MM.1S (cell line): Measurements from ENCODE around the gene CASP5.

Source experiments
- DNase-seq: peaks from one replicate; pipeline ENCODE4 v3.0.0-alpha.2; 2015
- H2AFZ ChIP-seq: fragments of 300-600 bp; sonication (generic); 2 replicates; pipeline ENCODE4 v1.6.0; 2016; ENCODE audit warnings: antibody characterized with exemption, low read length
- H3F3A ChIP-seq: fragments of 300-600 bp; sonication (generic); 2 replicates; pipeline ENCODE4 v1.6.1; 2016; ENCODE audit warnings: mild to moderate bottlenecking, antibody characterized with exemption, low read length, moderate library complexity, mixed read lengths; ENCODE audit not compliant: insufficient read depth
- H3K27ac ChIP-seq: fragments of 300-600 bp; sonication (generic); 2 replicates; pipeline ENCODE4 v1.5.1; 2016; ENCODE audit warnings: mild to moderate bottlenecking, low read length
- H3K27me3 ChIP-seq: fragments of 300-600 bp; sonication (generic); replicated peaks from 2 replicates; pipeline ENCODE4 v1.6.0; 2016; ENCODE audit warnings: low read length; ENCODE audit not compliant: insufficient read depth
- H3K36me3 ChIP-seq: fragments of 300-600 bp; sonication (generic); replicated peaks from 2 replicates; pipeline ENCODE4 v1.6.1; 2016; ENCODE audit warnings: mild to moderate bottlenecking, low read length, mixed read lengths; ENCODE audit not compliant: insufficient read depth
- H3K4me1 ChIP-seq: fragments of 300-600 bp; sonication (generic); 2 replicates; pipeline ENCODE4 v1.6.1; 2016; ENCODE audit warnings: low read length, mixed read lengths
- H3K4me2 ChIP-seq: fragments of 300-600 bp; sonication (generic); 2 replicates; pipeline ENCODE4 v1.6.0; 2016; ENCODE audit warnings: low read depth, low read length
- H3K4me3 ChIP-seq: fragments of 300-600 bp; sonication (generic); 2 replicates; pipeline ENCODE4 v1.5.1; 2016; ENCODE audit warnings: low read length, mixed read lengths
- H3K79me2 ChIP-seq: fragments of 300-600 bp; sonication (generic); 2 replicates; pipeline ENCODE4 v1.6.1; 2016; ENCODE audit warnings: mixed run types, low read length, mixed read lengths
- H3K9ac ChIP-seq: fragments of 300-600 bp; sonication (generic); 2 replicates; pipeline ENCODE4 v1.6.1; 2016; ENCODE audit warnings: low read length, mixed read lengths
- H3K9me2 ChIP-seq: fragments of 300-600 bp; sonication (generic); replicated peaks from 2 replicates; pipeline ENCODE4 v1.6.1; 2016; ENCODE audit warnings: mild to moderate bottlenecking, low read length, mixed read lengths; ENCODE audit not compliant: insufficient read depth
- H3K9me3 ChIP-seq: fragments of 300-600 bp; sonication (generic); replicated peaks from 2 replicates; pipeline ENCODE4 v1.6.1; 2016; ENCODE audit warnings: mild to moderate bottlenecking, low read length, mixed read lengths; ENCODE audit not compliant: insufficient read depth
- H4K20me1 ChIP-seq: fragments of 300-600 bp; sonication (generic); 2 replicates; pipeline ENCODE4 v1.6.1; 2016; ENCODE audit warnings: mild to moderate bottlenecking, low read length, moderate library complexity, mixed read lengths; ENCODE audit not compliant: insufficient read depth
- EZH2 ChIP-seq: fragments of 300-600 bp; sonication (generic); optimal IDR thresholded peaks from 2 replicates; pipeline ENCODE3; 2017; ENCODE audit warnings: low read depth, mild to moderate bottlenecking, antibody characterized with exemption, low read length, mixed read lengths
- EZH2phosphoT487 ChIP-seq: fragments of 300-600 bp; sonication (generic); IDR thresholded peaks from 2 replicates; pipeline ENCODE4 v1.6.1; 2018; ENCODE audit warnings: antibody characterized with exemption, low read length
- TF ChIP-seq, protein P1 (sequence below): fragments of 300-600 bp; sonication (generic); IDR thresholded peaks from 2 replicates; pipeline ENCODE4 v1.5.1; 2016; ENCODE audit warnings: antibody characterized with exemption, low read length, mixed read lengths

The CASP5 gene

DNA sequence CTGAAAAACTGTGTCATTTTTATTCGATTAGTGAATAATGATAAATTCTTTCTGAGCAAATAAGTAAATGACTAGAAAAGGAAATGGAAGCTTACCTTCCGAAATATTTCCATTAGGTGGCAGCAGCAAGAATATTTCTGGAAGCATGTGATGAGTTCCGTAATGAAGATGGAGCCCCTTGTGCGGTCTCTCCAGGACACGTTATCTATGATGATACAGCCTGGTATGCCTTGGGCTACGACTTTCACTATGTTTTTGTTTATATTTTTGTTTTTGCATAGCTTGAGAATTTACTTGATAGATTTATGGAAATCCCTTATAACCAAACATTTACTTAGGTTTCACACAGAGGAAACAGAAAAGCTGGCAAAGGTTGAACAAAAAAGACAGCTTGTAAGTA lies 25.7 kb downstream of the CASP5 start:
- Histone ChIP-seq H3F3A (no peaks in the 10 kb centered on the region), H3K4me1 (0 out of 2 replicates have a peak, but pooled peaks cover 2% of the 10 kb centered on the region), H3K27ac (no peak overlapping the region), H3K4me2 (no peak overlapping the region), H3K9me2 (no peaks in the 10 kb centered on the region), H3K36me3 (no peaks in the 10 kb centered on the region), H2AFZ (no peak overlapping the region), H3K9ac (no peak overlapping the region), H4K20me1 (no peaks in the 10 kb centered on the region), H3K9me3 (no peaks in the 10 kb centered on the region), H3K4me3 (no peak overlapping the region), H3K79me2 (no peaks in the 10 kb centered on the region), H3K27me3 (no peaks in the 10 kb centered on the region)
- TF ChIP-seq EZH2 (no peak), EZH2phosphoT487 (no peak)
- TF ChIP-seq, protein P1, sequence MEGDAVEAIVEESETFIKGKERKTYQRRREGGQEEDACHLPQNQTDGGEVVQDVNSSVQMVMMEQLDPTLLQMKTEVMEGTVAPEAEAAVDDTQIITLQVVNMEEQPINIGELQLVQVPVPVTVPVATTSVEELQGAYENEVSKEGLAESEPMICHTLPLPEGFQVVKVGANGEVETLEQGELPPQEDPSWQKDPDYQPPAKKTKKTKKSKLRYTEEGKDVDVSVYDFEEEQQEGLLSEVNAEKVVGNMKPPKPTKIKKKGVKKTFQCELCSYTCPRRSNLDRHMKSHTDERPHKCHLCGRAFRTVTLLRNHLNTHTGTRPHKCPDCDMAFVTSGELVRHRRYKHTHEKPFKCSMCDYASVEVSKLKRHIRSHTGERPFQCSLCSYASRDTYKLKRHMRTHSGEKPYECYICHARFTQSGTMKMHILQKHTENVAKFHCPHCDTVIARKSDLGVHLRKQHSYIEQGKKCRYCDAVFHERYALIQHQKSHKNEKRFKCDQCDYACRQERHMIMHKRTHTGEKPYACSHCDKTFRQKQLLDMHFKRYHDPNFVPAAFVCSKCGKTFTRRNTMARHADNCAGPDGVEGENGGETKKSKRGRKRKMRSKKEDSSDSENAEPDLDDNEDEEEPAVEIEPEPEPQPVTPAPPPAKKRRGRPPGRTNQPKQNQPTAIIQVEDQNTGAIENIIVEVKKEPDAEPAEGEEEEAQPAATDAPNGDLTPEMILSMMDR, result no peak
- DNase-seq, result no peak

- Histone ChIP-seq H3K4me2 (no peak overlapping the region), H4K20me1 (no peaks in the 10 kb centered on the region), H3K79me2 (no peaks in the 10 kb centered on the region), H3K4me1 (no peaks in the 10 kb centered on the region), H3K36me3 (no peaks in the 10 kb centered on the region), H3K27me3 (no peaks in the 10 kb centered on the region), H3K4me3 (no peak overlapping the region), H3F3A (no peaks in the 10 kb centered on the region), H3K9ac (no peak overlapping the region), H2AFZ (no peak overlapping the region), H3K9me2 (no peaks in the 10 kb centered on the region), H3K27ac (no peak overlapping the region), H3K9me3 (no peaks in the 10 kb centered on the region)
- no peak for DNase-seq
- TF ChIP-seq, protein P1, result no peak
- no peak for TF ChIP-seq EZH2phosphoT487
- TF ChIP-seq EZH2, result no peak
Observed at GRCh38 chr11:104995001-104995408, 28.0 kb downstream of the CASP5 start.

- no peaks in the 10 kb centered on the region for H3K27me3 ChIP-seq
- H2AFZ ChIP-seq, result no peak overlapping the region
- no peak for TF ChIP-seq EZH2
- TF ChIP-seq, protein P1, result no peak
- no peak for TF ChIP-seq EZH2phosphoT487
- H3K4me2 ChIP-seq, result no peak overlapping the region
- H3F3A ChIP-seq, result no peaks in the 10 kb centered on the region
- no peaks in the 10 kb centered on the region for H3K36me3 ChIP-seq
- H3K4me3 ChIP-seq, result no peak overlapping the region
- H3K4me1 ChIP-seq, result no peaks in the 10 kb centered on the region
- no peaks in the 10 kb centered on the region for H4K20me1 ChIP-seq
- H3K27ac ChIP-seq, result no peak overlapping the region
- H3K79me2 ChIP-seq, result no peaks in the 10 kb centered on the region
- H3K9ac ChIP-seq, result no peak overlapping the region
- no peaks in the 10 kb centered on the region for H3K9me3 ChIP-seq
- no peak for DNase-seq
- H3K9me2 ChIP-seq, result no peaks in the 10 kb centered on the region
Observed at GRCh38 chr11:104992781-104993180, 30.2 kb downstream of the CASP5 start.
